NCI-H1417 treated with DMSO at 0.1 percent for 48 hours (cell line): ENCODE results near the gene CCDC127.
"Not testable (repeated sequence)": the region's sequence is repeated elsewhere in the genome, so short reads cannot be mapped to it uniquely, and the experiment has no call there.

ENCODE experiments used
- DNase-seq: peaks from one replicate; lab custom pipeline; 2025; lab: John Stamatoyannopoulos, UW

CCDC127 gene

GRCh38 chr5:234450-234849 is 16.5 kb upstream of the CCDC127 start:
- no peak for DNase-seq

GRCh38 chr5:233426-233825 is 15.5 kb upstream of the CCDC127 start:
- not testable (repeated sequence) for DNase-seq

- no peak for DNase-seq
Measured at GRCh38 chr5:231661-232060, 13.7 kb upstream of the CCDC127 start.

GRCh38 chr5:230711-231110 is 12.8 kb upstream of the CCDC127 start:
- DNase-seq: no peak

- DNase-seq: no peak
Measured at GRCh38 chr5:228886-229285, 10.9 kb upstream of the CCDC127 start.

GRCh38 chr5:227375-227774 is 9.4 kb upstream of the CCDC127 start:
- not testable (repeated sequence) for DNase-seq

GRCh38 chr5:225334-225733 is 7.4 kb upstream of the CCDC127 start:
- no peak for DNase-seq

GRCh38 chr5:223791-224190 is 5.8 kb upstream of the CCDC127 start:
- DNase-seq: no peak

- DNase-seq: not testable (repeated sequence)
Measured at GRCh38 chr5:222951-223715, 5.2 kb upstream of the CCDC127 start.

- DNase-seq: no peak
Measured at GRCh38 chr5:219991-220390, 2.0 kb upstream of the CCDC127 start.

GRCh38 chr5:219460-219863 is 1.5 kb upstream of the CCDC127 start:
- DNase-seq: no peak

GRCh38 chr5:218457-219291 is 721 bp upstream of the CCDC127 start:
- no peak for DNase-seq

- DNase-seq: not testable (repeated sequence)
Measured at GRCh38 chr5:216076-216475, 1.9 kb downstream of the CCDC127 start.

GRCh38 chr5:215256-215655 is 2.7 kb downstream of the CCDC127 start:
- not testable (repeated sequence) for DNase-seq

- no peak for DNase-seq
Measured at GRCh38 chr5:213803-214395, 4.1 kb downstream of the CCDC127 start.

GRCh38 chr5:208449-209114 is 9.4 kb downstream of the CCDC127 start:
- no peak for DNase-seq

GRCh38 chr5:207599-207998 is 10.4 kb downstream of the CCDC127 start:
- no peak for DNase-seq

GRCh38 chr5:206927-207536 is 10.9 kb downstream of the CCDC127 start:
- no peak for DNase-seq

- DNase-seq: no peak
Measured at GRCh38 chr5:206406-206805, 11.5 kb downstream of the CCDC127 start.

- DNase-seq: no peak
Measured at GRCh38 chr5:204966-205670, 12.8 kb downstream of the CCDC127 start.

- DNase-seq: no peak
Measured at GRCh38 chr5:204462-204861, 13.5 kb downstream of the CCDC127 start.
